GM21786 (cell line): ENCODE results near the gene MRPS10.
A peak's percentile ranks its signal among the peaks of the same experiment; 100 is the strongest.
"Not testable (repeated sequence)": the region's sequence is repeated elsewhere in the genome, so short reads cannot be mapped to it uniquely, and the experiment has no call there.

Experiments used
- ATAC-seq: cut with Tn5 transposase; IDR thresholded peaks from one replicate; pipeline ENCODE4 v1.9.1; 2021; ENCODE audit not compliant: unreplicated experiment

The MRPS10 gene

DNA sequence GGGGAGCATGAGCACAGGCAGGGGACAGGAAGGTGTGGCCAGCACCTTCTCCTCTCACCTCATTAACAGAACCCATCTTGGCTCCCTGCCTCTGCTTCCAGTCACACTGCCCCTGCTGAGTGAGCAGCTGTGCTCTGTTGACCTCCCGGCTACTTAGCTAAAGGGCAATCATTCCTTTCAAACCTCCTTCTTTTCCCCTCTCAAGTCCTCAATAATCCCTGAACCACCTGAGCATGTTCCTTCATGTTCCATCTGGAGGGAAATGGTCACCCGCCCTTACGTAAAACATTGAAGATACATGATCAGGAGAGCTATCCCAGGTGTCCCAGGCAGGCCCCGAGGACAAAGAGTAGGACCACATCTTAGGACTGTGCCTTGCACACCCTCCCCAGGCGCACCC lies 21.7 kb upstream of the MRPS10 start:
- no peak for ATAC-seq

DNA sequence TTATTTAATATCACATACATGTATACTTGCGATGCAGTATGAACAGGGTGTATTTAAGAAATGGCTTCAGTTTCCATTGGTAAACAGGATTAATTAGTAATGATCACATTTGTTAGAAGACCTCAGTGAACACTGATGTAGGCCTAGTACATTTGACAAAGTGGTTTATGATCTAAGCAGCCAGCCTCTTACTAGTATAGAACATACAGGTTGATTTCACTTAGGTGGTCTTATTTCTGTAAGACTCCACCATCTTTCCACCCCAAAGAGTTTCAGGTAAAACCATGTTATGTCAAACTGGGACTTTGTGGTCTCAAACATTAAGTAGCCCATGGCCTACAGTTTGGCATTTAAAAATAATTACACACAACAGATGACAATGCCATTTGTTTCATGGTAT lies 20.2 kb upstream of the MRPS10 start:
- no peak for ATAC-seq

DNA sequence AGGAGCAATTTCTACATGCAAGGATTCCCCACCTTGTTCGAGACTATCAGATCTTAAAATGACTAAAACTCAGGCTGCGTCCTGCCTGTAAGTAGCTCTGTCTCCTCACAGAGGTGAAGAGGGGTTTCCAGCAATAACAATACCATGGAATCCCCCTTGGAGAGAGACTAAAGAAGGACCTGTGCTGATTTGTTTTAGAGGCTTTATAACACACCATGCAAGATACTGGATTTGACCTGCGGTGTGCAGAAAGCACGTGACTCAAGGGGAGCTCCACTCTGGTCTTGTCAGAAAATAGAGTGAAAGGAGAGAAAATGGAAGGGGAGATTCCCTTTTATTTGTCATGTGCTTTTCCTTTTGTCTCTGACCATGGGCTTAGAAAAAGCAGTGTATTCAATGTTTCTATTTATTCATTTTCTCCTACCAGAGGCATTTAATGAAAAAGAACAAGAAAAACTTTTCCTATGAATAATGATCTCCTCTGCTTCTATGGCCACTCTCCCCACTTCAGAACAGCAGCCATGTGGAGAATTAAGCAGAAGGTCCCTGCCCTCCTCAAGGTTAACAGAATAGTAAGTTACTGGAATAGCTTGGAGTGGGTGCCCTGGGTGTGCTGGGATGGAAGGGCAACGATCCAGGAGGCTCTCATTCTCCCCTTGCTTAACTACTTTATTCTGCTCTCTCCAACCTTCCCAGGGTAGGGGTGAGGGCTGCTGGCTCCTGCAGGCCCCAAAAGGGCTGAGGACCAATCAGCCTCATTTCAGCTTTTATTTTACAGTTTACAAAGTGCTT lies 19.2 kb upstream of the MRPS10 start:
- ATAC-seq, result peak; percentile 66

- ATAC-seq, result no peak
Observed at GRCh38 chr6:42236030-42236429, 18.4 kb upstream of the MRPS10 start.

GRCh38 chr6:42232035-42232434 lies 14.4 kb upstream of the MRPS10 start:
- ATAC-seq, result no peak

DNA sequence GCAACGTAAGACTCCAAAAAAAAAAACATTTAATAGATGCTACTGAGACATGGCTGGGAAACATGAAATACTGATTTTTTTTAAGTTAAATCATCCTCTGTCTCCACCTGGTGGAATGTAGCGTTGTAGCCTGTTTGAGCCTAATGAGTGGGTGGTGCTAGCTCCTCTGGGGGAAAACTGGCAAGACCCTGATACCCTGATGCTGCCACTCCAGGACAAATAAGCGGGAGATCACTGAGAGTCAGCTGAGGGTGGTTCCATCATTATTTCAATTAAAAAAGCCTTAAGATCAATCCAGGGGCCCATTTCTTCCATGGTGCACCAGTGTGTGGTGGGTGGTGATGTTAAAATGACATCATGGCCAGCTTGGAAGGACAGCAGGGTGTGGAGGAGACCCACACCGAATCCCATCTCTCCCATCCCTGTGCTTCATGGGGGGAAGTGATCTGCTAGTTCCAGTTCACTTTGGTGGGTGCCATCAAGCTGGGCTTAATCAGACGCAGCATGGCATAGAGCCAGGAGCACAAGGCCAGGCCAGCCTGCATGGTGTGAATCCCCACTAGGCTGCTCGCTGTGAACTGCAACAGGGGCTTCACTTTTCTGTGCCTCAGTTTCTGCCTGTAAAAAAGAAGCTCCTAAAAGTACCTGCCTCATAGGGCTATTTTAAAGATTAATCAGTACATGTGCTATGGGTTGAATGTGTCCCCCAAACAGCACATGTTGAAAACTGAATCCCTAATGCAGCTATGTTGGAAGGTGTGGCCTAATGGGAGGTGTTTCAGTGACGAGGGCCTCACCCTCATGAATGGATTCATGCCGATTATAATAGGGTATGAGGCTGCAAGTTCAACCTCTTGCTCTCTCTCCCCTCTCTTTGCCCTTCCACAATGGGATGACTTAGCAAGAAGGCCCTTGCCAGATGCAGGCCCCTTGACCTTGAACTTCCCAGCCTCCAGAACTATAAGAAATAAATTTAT lies 13.0 kb upstream of the MRPS10 start:
- no peak for ATAC-seq

- no peak for ATAC-seq
Observed at GRCh38 chr6:42229506-42230119, 12.0 kb upstream of the MRPS10 start.

DNA sequence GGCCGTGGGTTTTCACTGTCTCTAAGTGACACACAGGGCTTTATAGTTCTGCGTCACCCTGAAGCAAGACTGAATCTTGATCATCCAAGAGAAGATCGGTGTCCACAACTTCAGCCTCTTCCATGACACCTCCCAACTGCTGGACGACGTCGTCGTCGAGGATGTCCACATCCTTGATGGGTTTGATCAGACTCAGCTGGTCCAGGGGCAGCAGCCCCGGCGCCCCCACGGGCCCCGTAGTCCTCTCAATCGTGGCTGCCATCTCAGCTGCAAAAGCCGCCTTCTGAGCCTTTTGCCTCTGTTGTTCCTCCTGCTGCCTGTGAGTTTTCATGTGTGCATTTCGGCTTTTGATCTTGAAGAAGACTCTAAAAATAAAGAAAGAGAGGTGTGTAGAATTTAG lies 10.6 kb upstream of the MRPS10 start:
- no peak for ATAC-seq

GRCh38 chr6:42227173-42227850 lies 9.7 kb upstream of the MRPS10 start:
- ATAC-seq, result no peak

DNA sequence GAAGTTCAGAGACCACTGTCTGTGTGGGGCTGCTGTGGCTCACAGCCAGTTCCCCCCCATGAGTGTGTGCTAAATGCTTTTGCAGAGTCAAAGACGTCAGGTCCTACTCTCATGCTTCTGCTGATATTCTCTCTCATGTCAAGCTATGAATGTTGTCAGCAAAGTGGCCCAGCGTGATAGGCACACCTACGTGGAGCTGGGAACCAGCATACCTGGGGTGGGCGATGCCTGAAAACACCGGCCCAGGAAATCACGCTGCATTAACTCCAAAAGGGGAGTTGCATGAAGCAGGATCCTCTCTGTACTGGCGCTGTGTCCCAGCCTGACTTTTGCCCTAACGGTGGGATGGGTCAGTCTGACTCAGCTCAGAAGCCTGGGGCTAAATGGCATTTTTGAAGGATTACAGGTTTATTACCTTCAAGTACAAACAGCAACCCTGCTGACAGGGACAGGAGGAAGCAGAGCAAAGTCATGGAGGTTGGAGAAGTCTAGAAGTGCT lies 9.0 kb upstream of the MRPS10 start:
- ATAC-seq, result no peak

GRCh38 chr6:42226161-42226611 lies 8.5 kb upstream of the MRPS10 start:
- no peak for ATAC-seq

- no peak for ATAC-seq
Observed at GRCh38 chr6:42225419-42225818, 7.8 kb upstream of the MRPS10 start.

GRCh38 chr6:42225029-42225339 lies 7.3 kb upstream of the MRPS10 start:
- ATAC-seq, result no peak

- ATAC-seq, result peak; percentile 89
Observed at GRCh38 chr6:42224222-42225028, 6.8 kb upstream of the MRPS10 start.

DNA sequence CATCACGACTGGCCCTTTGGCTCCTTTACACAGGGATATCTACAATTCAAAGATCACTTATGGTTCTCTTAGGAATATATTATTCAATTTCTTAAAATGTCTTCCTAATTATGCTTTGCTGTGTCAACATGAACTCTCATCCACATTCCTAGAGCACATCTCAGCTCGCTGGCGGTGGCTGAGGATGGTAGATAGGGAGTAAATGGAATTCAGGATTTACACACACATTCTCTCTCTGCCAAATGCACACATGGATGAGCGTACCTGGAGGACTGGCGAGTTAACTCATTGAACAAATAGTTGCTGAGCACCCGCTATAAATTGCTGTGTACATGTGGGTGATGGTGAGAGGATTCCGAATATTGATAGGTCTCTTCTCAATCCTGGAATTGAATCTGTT lies 4.8 kb upstream of the MRPS10 start:
- ATAC-seq, result no peak

DNA sequence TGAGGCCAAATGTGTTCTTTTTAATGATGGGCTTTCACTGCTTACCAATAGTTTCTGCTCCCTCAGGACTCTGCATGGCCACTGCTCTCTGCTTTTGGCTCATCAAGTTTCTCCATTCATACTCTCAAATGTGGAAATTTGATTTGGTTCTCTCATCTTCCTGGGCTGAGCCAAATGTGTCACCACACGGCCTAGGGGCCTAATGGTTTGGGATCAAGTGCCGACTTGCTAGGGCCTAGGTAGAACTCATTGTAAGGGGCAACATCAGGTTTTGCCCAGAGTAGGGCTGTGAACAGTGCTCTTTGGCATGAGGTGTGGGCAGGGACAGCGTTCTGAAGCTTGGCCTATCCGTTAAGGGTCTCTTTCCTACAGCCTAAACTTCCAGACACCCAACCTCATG lies 3.9 kb upstream of the MRPS10 start:
- ATAC-seq, result no peak

GRCh38 chr6:42220807-42221206 lies 3.1 kb upstream of the MRPS10 start:
- ATAC-seq, result no peak

DNA sequence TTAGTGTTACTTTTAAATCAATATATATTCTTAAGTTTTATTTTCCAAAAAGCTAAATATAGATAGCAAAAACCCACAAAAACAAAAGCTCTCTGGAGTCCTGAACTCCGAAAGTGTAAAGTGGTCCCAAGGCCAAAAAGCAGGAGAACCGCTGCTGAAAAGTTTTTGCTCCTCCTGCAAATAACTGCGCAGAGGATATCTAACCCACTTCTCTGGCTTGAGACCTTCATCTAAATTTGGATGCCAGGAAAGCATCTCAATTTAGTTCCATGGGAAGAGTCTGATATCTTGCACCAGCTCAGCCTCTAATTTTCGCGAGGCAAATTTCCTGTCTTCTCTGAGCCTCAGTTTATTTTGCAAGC lies 523 bp downstream of the MRPS10 start:
- no peak for ATAC-seq

DNA sequence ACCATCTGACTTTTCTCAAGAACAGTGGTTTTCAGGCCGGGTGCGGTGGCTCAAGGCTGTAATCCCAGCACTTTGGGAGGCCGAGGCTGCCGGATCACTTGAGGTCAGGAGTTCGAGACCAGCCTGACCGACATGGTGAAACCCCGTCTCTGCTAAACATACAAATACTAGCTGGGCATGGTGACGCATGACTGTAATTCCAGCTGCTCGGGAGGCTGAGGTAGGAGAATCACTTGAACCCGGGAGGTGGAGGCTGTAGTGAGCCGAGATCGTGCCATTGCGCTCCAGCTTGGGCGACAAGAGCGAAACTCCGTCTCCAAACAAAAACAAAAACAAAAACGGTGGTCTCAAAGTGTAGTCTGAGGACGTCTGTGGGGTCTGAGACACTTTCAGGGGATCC lies 1.2 kb downstream of the MRPS10 start:
- not testable (repeated sequence) for ATAC-seq

GRCh38 chr6:42212442-42212841 lies 5.2 kb downstream of the MRPS10 start:
- no peak for ATAC-seq
